Cardiac fibroblast (primary cell): ENCODE data around the gene GRIK2.

ENCODE experiments used
- DNase-seq, 2 donors: peaks; one replicate each; pipeline versions ENCODE4 v3.0.0 to v3.0.0-alpha.2; 2010; ENCODE audit warnings: low read depth in 2 of 2
- H3K4me3 ChIP-seq, 2 donors: replicated peaks in 1 of 2; 1 replicate in 1 of 2; 2 replicates in 1 of 2; pipeline ENCODE4 v1.5.1; 2011; ENCODE audit warnings: low read depth in 2 of 2, low read length in 2 of 2, mild to moderate bottlenecking in 2 of 2, moderate library complexity in 1 of 2
- TF ChIP-seq, protein P1 (sequence below): IDR thresholded peaks from one replicate; pipeline ENCODE4 v1.5.1; 2011; ENCODE audit warnings: low read depth, mild to moderate bottlenecking, low read length, inconsistent platforms

Gene GRIK2

GRCh38 chr6:101451981-101452380 is 58.5 kb downstream of the GRIK2 start:
- H3K4me3 ChIP-seq = no peak overlapping the region
- TF ChIP-seq, protein P1, sequence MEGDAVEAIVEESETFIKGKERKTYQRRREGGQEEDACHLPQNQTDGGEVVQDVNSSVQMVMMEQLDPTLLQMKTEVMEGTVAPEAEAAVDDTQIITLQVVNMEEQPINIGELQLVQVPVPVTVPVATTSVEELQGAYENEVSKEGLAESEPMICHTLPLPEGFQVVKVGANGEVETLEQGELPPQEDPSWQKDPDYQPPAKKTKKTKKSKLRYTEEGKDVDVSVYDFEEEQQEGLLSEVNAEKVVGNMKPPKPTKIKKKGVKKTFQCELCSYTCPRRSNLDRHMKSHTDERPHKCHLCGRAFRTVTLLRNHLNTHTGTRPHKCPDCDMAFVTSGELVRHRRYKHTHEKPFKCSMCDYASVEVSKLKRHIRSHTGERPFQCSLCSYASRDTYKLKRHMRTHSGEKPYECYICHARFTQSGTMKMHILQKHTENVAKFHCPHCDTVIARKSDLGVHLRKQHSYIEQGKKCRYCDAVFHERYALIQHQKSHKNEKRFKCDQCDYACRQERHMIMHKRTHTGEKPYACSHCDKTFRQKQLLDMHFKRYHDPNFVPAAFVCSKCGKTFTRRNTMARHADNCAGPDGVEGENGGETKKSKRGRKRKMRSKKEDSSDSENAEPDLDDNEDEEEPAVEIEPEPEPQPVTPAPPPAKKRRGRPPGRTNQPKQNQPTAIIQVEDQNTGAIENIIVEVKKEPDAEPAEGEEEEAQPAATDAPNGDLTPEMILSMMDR = no peak
- DNase-seq = no peak

- peak in 1 of 2 donors; percentile 6 for DNase-seq
- TF ChIP-seq, protein P1 = no peak
- H3K4me3 ChIP-seq = no peak overlapping the region
Measured at GRCh38 chr6:101453221-101453620, 59.7 kb downstream of the GRIK2 start.

- TF ChIP-seq, protein P1 = no peak
- no peak for DNase-seq
- H3K4me3 ChIP-seq = no peak overlapping the region
Measured at GRCh38 chr6:101454106-101454676, 60.7 kb downstream of the GRIK2 start.

- DNase-seq = peak in 1 of 2 donors; percentile 1
- TF ChIP-seq, protein P1 = no peak
Measured at GRCh38 chr6:101458336-101458735, 64.8 kb downstream of the GRIK2 start.

DNA sequence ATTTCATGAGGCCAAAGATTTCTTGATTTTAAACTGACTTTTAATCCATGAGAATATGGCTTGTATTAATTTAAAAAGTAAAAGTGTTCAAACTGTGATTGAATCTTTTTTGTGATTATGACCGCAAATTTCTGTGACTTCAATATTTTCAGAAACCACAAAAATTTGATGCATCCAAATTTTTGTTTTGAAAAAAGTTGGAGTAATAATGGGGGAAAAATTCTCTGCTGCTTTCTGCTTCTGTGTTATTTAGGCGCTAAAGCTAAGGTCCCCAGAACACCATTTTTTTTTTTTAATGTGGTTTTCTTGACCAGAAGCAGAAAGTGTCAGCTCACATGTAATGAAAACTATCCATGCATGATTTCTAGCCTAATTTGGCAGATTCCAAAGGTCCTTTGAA is 65.3 kb downstream of the GRIK2 start:
- no peak for DNase-seq
- no peak overlapping the region for H3K4me3 ChIP-seq
- TF ChIP-seq, protein P1 = no peak

More at GRCh38 chr6:101458336-101458735, 64.8 kb downstream of the GRIK2 start:
- no peak overlapping the region for H3K4me3 ChIP-seq

DNA sequence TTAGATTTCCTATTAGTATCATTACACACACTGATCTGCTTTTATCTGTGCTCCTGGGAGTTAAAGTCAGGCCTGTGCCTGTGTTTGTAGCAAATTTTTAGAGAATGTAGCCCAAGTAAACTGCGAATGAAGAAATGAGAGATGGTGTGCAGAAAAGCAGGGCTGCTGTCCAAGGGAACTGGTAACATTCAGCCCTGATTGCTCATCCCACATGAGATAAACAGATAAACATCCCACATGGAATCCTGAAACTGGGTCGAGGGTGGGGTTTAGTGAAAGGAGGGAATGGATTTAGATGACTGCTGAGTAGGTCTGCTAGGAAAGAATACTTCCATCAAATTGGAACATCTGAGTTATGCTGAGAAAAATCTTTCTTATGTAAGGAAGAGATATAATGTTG is 69.1 kb downstream of the GRIK2 start:
- peak; percentile 2 to 3 for DNase-seq
- no peak overlapping the region for H3K4me3 ChIP-seq
- TF ChIP-seq, protein P1 = no peak

DNA sequence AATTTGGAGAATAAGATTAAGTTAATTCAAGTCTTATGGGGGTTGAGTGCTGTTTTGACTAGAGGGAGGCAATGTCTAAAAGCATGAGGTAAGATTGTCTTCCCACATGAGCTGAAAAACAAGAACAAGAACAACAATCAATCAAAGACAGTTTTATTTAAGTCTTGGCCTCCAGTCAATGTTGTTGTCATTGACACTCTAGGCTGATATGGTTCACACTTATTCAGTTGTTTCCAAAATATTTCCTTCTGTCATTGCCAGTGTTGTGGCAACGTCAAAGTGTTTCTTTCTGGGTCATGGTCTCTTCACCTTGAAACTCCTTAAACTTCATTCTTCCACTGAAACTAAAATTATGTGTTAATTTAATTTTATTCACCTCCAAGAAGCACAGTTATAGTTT is 72.4 kb downstream of the GRIK2 start:
- TF ChIP-seq, protein P1 = no peak
- DNase-seq = no peak
- H3K4me3 ChIP-seq = no peak overlapping the region
